SKM-1 treated with dmso at 0.1 percent for 144 hours (cell line): ENCODE results near the gene HGF.
"Not testable (repeated sequence)": the region's sequence is repeated elsewhere in the genome, so short reads cannot be mapped to it uniquely, and the experiment has no call there.

Experiments
- DNase-seq: peaks from one replicate; lab custom pipeline; 2025; ENCODE audit not compliant: unreplicated experiment; lab: John Stamatoyannopoulos, UW

The HGF gene

GRCh38 chr7:81769891-81770727, at the start of gene HGF:
HGF (minus strand) TSS chr7:81770047; CDS start chr7:81769971, 76 bp downstream.
- no peak for DNase-seq

DNA sequence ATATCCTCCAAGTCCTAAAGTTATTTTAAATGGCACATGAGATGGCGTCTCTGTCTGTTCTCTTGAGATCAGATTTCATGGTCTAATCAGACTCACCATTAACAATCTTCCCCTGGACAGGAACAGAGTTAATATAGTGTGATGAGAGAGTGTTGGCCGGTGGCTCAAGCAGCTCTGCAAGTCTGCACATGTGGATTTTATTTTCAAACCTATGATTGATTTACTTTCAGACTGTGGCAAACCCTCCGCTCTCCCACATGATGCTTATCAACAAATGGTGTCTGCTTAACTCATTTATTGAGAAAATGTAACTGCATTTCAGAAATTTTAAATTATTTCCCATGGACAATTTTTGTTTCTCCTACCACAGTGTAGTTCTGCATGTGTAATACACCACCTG, 46.5 kb upstream of the HGF start:
- DNase-seq: no peak

DNA sequence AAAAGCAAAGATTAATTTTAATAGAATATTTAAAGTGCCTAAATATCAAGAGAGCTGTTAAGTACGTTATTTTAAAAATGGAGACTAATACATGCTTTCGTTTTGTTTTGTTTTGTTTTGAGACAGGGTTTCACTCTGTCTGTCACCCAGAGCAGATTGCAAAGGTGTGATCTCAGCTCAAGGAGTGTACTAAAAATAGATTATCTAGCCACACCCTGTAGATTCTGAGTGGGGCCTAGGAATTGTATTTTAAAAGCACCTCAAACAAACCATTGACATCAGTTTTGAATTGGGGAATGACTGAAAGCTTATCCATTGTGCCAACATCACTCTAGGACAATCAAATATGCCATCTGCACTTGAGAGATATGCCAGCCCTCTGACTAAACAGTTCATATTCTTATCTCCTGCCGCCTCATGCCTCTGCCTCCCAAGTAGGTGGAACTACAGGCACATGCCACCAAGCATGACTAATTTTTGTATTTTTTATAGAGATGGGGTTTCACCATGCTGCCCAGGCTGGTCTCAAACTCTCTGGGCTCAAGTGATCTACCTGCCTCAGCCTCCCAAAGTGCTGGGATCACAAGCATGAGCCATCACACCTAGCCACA, 43.1 kb upstream of the HGF start:
- DNase-seq: not testable (repeated sequence)

DNA sequence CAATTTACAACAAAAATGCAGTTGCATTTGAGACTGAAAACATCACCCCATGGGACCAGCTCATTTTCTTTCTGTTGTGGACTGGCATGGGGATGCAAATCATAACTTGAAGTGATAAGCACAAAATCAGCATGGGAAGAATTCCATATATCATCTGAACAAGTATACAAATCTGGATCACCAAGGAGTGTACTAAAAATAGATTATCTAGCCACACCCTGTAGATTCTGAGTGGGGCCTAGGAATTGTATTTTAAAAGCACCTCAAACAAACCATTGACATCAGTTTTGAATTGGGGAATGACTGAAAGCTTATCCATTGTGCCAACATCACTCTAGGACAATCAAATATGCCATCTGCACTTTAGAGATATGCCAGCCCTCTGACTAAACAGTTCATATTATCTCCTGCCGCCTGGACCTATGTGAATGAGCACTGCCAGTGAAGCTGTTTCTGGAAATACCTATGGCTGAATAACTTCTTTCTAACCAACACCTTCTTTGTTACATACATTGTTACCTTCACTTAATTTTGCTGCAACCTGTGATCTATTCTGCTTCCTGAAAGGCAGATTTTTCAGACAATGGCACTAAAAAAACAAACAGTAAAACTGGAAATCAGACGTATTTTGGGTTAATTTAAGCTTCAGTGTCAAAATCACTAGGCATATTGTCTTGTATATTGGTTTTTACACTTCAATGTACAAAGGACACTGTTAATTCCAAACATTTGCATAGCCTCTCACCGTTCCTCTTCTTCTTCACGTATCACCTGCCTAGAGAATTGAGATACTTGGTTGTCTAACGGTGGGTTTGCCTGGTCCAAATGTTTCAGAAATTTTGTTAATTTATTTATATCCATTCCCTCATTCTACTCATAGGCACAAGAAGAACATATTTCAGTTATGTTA, 42.4 kb upstream of the HGF start:
- DNase-seq: no peak

GRCh38 chr7:81810476-81811155, 40.8 kb upstream of the HGF start:
- DNase-seq: peak; percentile 23

- DNase-seq: not testable (repeated sequence)
These were observed 38.5 kb upstream of the HGF start for GRCh38 chr7:81808310-81808709.

GRCh38 chr7:81803267-81803666, 33.4 kb upstream of the HGF start:
- DNase-seq: no peak

DNA sequence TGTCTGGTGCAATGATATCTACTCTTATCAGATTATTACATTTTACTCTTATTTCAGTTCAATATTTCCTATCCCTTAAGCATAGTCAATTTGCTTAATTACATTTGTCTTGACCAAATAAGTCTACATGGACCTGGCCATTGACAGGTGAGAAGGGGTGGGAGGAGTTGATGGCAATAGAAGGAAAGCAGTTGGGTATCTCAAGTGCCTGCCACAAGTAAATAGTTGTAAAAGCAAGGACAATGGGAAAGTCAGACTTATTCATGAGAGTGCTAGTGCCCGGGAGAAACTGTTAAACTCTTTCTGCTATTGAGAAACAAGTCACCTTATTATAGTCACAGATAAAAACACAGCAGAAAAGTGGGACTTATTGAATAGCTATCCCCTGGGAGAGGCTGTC, 32.4 kb upstream of the HGF start:
- DNase-seq: no peak

DNA sequence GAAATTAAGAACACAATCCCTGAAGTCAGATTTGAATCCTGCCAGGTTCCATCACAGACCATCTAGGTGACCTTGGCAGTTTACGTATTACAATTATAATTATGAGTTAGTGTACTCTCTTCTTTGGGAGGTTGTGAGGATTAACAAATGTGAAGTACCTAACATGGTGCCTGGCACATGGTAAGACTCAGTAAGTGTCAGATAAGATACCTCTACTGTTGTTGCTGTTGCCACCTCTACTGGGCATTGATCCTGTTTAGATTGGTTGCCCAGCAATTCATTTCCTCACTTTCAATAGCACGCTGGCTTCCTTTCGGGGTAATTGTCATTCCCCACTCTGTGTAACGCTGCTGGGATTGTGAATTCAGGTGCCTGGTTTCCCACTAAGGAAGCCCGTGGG, 31.7 kb upstream of the HGF start:
- DNase-seq: no peak

GRCh38 chr7:81791568-81792518, 22.0 kb upstream of the HGF start:
- no peak for DNase-seq

DNA sequence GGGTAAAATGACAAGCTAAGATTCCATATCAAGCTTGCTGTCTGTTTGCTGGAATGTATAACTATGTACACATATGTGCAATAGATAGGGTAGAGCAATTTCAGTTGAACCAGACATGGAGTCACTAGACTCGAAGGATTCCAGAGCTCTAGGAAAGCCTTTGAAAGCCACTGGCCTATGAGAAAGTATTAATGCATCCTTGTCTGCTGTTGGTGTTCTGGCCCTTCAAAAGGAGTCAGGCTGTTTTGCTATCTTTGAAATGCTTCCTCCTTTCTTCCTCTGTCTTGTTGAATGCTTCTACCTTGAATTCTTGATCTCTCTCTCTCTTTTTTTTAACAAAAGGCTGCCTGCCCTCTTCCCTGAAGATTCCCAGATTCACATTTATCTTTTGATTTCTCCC, 20.8 kb upstream of the HGF start:
- DNase-seq: no peak

DNA sequence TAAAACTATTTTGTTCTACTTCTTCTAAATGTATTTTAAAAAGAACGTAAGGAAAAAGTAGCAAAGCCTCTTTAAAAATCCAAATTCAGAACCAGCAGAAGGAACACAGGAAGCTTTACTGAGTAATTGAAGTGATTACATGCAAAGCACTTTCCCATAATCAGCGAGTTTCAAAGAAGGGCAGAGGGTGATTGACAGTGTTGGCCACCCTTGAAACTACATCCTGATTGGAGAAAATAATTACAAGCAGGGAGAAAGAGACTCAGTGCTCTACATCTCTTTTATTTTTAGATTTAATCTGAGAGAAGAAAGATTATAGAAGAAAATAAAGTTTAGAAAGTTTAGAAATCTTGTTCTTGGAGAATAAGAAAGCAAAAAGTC, 20.3 kb upstream of the HGF start:
- DNase-seq: no peak

GRCh38 chr7:81789406-81790119, 19.7 kb upstream of the HGF start:
- DNase-seq: no peak

- DNase-seq: no peak
These were observed 18.4 kb upstream of the HGF start for GRCh38 chr7:81788246-81788645.

DNA sequence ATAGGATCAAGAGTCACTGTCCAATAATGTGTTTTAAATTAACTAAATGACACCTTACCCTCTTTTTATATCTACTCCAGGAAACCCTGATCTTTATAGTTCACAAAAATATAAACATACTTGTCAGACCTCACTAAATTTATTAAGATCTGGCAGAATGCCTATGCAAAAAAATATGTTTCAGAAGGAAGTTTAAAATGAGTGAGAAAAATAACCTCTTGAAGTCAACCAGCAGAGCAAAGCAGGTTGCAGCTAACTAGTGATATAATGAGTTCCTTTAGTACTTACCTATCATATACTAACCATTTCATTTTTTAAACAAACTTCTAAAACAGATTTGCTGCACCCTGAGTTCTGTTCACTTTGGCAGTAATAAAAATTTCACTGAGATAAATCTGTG, 14.0 kb upstream of the HGF start:
- no peak for DNase-seq

DNA sequence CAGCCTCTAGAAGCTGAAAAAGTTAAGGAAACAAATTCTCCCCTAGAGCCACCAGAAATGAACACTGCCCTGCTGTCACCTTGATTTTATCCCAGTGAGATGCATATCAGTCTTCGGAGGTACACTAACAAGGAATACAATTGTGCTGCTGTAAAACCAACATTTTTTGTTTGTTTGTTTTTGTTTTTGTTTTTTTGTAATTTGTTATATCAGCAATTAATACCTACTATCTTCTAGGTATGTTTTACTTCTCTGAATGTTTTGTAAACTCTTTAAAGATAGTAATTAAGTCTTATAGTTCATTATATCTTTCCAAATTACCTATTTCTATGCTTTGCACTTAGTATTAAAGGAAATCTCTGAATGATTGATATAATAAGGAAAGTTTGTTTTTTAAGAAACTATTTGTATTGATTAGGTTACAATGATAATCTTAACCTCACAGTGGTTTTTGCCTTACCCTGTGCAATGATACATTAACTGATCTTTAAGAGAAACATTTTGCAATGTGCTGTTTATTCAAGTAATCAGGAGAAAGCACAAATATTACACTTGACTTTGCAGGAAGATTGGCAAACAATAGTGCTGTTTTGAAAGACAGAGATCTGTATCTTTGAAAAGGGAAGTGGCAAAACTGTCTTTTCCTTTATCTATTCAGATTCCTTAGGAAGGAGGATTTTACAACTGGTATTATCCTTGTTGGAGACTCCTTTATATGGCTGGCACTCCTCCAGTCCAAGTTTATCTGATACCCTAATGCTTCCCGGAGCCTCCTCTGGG, 11.3 kb upstream of the HGF start:
- DNase-seq: peak; percentile 66

DNA sequence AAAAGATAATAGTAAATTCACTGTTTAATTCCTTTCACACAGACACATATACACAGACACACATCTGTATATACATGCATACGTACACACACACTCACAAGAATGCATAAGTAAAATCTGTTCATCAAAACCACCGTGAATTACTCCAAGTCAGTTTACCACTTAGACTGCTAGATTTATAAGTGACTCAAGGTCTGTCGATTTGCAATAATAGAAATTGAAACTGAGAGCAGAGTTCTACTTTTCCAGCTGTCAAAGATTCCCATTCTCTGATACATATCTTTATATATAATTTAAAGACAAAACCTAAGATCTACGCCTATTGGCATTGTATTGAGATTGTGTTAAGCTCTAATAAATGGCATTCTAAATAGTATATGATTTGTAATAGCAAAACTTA, 9.9 kb upstream of the HGF start:
- no peak for DNase-seq

GRCh38 chr7:81777697-81778096, 7.8 kb upstream of the HGF start:
- no peak for DNase-seq
